Kidney (tissue), 14 donors: ENCODE results near the gene ZNF761. TPM values are rescaled to one million over a fixed set of nuclear protein-coding genes. Genes with fewer than 3 reads are reported as not detected.

Experiments
- DNase-seq, 5 donors: peaks; one replicate each; pipeline ENCODE4 v3.0.0-alpha.2; 2013 to 2020
- FAIRE-seq: peaks from 2 replicates; lab custom pipeline; 2012; peaks lifted over from hg19 to GRCh38; lab: Jason Lieb, UNC
- H3K27ac ChIP-seq, 2 donors: one replicate each; pipeline ENCODE4 v1.7.0; 2013; ENCODE audit warnings: low read depth in 2 of 2, low read length in 2 of 2, inconsistent platforms in 1 of 2
- H3K27me3 ChIP-seq: one replicate; pipeline ENCODE4 v1.7.1; 2013; ENCODE audit warnings: low read length, inconsistent platforms; ENCODE audit not compliant: control insufficient read depth, insufficient read depth
- H3K36me3 ChIP-seq, 3 donors: one replicate each; pipeline versions ENCODE4 v1.7.0 to v1.7.1; 2013; ENCODE audit warnings: low read length in 3 of 3, control low read depth in 1 of 3, inconsistent platforms in 1 of 3; ENCODE audit not compliant: insufficient read depth in 3 of 3, control insufficient read depth in 2 of 3
- H3K4me1 ChIP-seq, 3 donors: one replicate each; pipeline versions ENCODE4 v1.7.0 to v1.7.1; 2013; ENCODE audit warnings: low read length in 3 of 3, inconsistent platforms in 1 of 3, low read depth in 1 of 3; ENCODE audit not compliant: control insufficient read depth in 2 of 3, insufficient read depth in 2 of 3
- H3K4me3 ChIP-seq, 3 donors: one replicate each; pipeline versions ENCODE4 v1.7.0 to v1.8.1; 2013; ENCODE audit warnings: low read length in 3 of 3, control low read depth in 1 of 3, inconsistent platforms in 1 of 3
- H3K9ac ChIP-seq, 3 donors: one replicate each; pipeline versions ENCODE4 v1.7.0 to v1.7.1; 2013; ENCODE audit warnings: low read length in 3 of 3, control low read depth in 1 of 3, inconsistent platforms in 1 of 3
- H3K9me3 ChIP-seq, 3 donors: one replicate each; pipeline versions ENCODE4 v1.7.0 to v1.7.1; 2013; ENCODE audit warnings: low read length in 3 of 3, control low read depth in 1 of 3, inconsistent platforms in 1 of 3; ENCODE audit not compliant: control insufficient read depth in 2 of 3, insufficient read depth in 1 of 3
- intact Hi-C: fragments of 100-400 bp; cut with DNase I; formaldehyde crosslinking; loops from one replicate; pipeline ENCODE4 v1.11.1; 2022
- polyA plus RNA-seq: library from polyadenylated mRNA; stranded (reverse); fragments of 350-450 nt; fragmentation: Illumina TruSeq; extraction: RNeasy Lipid Tissue Mini Kit (QIAGEN cat#74804); gene quantifications from one replicate; pipeline ENCODE4 v1.2.3, GENCODE V29; 2014; ENCODE audit warnings: low read depth, low replicate concordance; ENCODE audit not compliant: insufficient read depth
- total RNA-seq: library from RNA; stranded (reverse); fragmentation: NEBNext Ultra II Directional; extraction: Animal tissue kit (Norgen Biotek cat#: 25700); gene quantifications from one replicate; pipeline ENCODE4 v1.2.1, GENCODE V29; 2021
- TF ChIP-seq, protein P1 (sequence below): IDR thresholded peaks from 3 replicates; pipeline ENCODE4 v1.5.1; 2012; ENCODE audit warnings: mild to moderate bottlenecking, moderate library complexity, borderline replicate concordance; ENCODE audit not compliant: insufficient read depth; ENCODE audit errors: extremely low read depth
- donor health status: control.
- donor health status: control.
- donor health status: control.
- donor health status: control.
- donor health status: control.
- donor health status: DM: yes; HTN: yes; CAD: no.
- donor health status: Normal renal cell carcinoma (clear cell type).

ZNF761 gene
- total and polyA plus RNA-seq, 2 donors from 2014 or later = 4.9 to 10.4 TPM

GRCh38 chr19:53389571-53389970 lies 42.2 kb upstream of the ZNF761 start:
- no peak for FAIRE-seq
- DNase-seq = no peak
- H3K36me3 ChIP-seq = no peaks in the 10 kb centered on the region
- H3K4me1 ChIP-seq = peaks cover 0 to 3% (median under 1%) of the 10 kb centered on the region in 3 donors
- H3K27me3 ChIP-seq = no peaks in the 10 kb centered on the region
- no peak overlapping the region for H3K27ac ChIP-seq
- no peak overlapping the region for H3K9ac ChIP-seq
- peaks cover 0 to 9% (median 2%) of the 10 kb centered on the region in 3 donors for H3K9me3 ChIP-seq
- no peak overlapping the region for H3K4me3 ChIP-seq
- TF ChIP-seq, protein P1, sequence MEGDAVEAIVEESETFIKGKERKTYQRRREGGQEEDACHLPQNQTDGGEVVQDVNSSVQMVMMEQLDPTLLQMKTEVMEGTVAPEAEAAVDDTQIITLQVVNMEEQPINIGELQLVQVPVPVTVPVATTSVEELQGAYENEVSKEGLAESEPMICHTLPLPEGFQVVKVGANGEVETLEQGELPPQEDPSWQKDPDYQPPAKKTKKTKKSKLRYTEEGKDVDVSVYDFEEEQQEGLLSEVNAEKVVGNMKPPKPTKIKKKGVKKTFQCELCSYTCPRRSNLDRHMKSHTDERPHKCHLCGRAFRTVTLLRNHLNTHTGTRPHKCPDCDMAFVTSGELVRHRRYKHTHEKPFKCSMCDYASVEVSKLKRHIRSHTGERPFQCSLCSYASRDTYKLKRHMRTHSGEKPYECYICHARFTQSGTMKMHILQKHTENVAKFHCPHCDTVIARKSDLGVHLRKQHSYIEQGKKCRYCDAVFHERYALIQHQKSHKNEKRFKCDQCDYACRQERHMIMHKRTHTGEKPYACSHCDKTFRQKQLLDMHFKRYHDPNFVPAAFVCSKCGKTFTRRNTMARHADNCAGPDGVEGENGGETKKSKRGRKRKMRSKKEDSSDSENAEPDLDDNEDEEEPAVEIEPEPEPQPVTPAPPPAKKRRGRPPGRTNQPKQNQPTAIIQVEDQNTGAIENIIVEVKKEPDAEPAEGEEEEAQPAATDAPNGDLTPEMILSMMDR = no peak
- intact Hi-C loops = no loop called here

DNA sequence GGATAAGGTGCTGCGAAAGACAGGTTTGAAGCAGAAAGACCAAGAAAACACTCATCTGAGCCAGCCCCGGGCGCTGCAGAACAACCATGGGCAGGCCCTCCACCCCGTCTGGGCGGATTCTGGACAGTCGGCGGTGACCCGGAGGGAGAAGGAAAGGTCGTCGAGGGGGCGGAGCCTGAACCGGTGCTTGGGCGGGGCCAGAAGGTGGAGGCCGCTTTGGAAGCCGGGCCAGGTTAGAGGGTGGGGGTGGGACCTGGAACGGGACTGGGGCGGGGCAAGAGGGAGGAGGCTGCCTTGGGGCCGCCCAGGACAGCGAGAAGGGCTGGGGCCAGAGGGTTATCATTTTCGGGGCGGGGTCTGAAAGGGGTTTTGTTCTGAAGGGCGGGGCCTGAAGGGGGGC lies 41.8 kb upstream of the ZNF761 start:
- intact Hi-C loops = no loop called here

GRCh38 chr19:53394522-53394973 lies 37.2 kb upstream of the ZNF761 start:
- TF ChIP-seq, protein P1 = no peak
- FAIRE-seq (no peak), DNase-seq (peak in 4 of 5 donors; percentile 75 to 86 (median 78))
- intact Hi-C loops = no loop called here
- Histone ChIP-seq H3K9me3 (peaks cover 0 to 3% (median 0%) of the 10 kb centered on the region in 3 donors), H3K4me1 (peaks cover 0 to 4% (median 2%) of the 10 kb centered on the region in 3 donors), H3K36me3 (peaks cover 0 to 2% (median 0%) of the 10 kb centered on the region in 3 donors), H3K9ac (peak overlapping the region; percentile 8 to 89 (median 45)), H3K4me3 (peak overlapping the region; percentile 75 to 95 (median 76)), H3K27ac (peak overlapping the region; percentile 23 to 43), H3K27me3 (no peaks in the 10 kb centered on the region)

More for the DNA sequence above, 41.8 kb upstream of the ZNF761 start:
- DNase-seq (peak in 4 of 5 donors; percentile 23 to 72 (median 50)), FAIRE-seq (no peak)
- TF ChIP-seq, protein P1 = no peak
- no peak overlapping the region for H3K27ac ChIP-seq
- no peaks in the 10 kb centered on the region for H3K36me3 ChIP-seq
- H3K27me3 ChIP-seq = no peaks in the 10 kb centered on the region
- H3K9me3 ChIP-seq = peaks cover 0 to 9% (median 2%) of the 10 kb centered on the region in 3 donors
- H3K4me3 ChIP-seq = no peak overlapping the region
- peaks cover 0 to 4% (median 2%) of the 10 kb centered on the region in 3 donors for H3K4me1 ChIP-seq
- no peak overlapping the region for H3K9ac ChIP-seq
